Fibroblast of lung (primary cell): ENCODE results near the gene CCDC85C.

Experiments
- CTCF ChIP-seq, 2 donors: IDR thresholded peaks in 1 of 2; conservative IDR thresholded peaks in 1 of 2; 1 replicate in 1 of 2; 2 replicates in 1 of 2; pipeline ENCODE4 v1.5.1; 2011 to 2012; ENCODE audit warnings: low read length in 2 of 2, control low read depth in 1 of 2, inconsistent platforms in 1 of 2, low read depth in 1 of 2, mild to moderate bottlenecking in 1 of 2
- EZH2 ChIP-seq: IDR thresholded peaks from 2 replicates; pipeline ENCODE4 v1.5.1; 2012; ENCODE audit warnings: low read length, control low read depth, mild to moderate bottlenecking; ENCODE audit errors: missing control alignments

GRCh38 chr14:99576304-99576703, 27.7 kb downstream of the CCDC85C start:
- TF ChIP-seq EZH2 = no peak
- TF ChIP-seq CTCF (conservative IDR thresholded peaks at IDR 0.05 in 1 of 2, IDR thresholded peaks at IDR 0.05 in 1 of 2; ENCODE audit: low read depth in 1 of 2, low read length in 2 of 2) = no peak
